H1 (cell line): ENCODE measurements around the gene NFIA. TPM values are rescaled to one million over a fixed set of nuclear protein-coding genes. Genes with fewer than 3 reads are reported as not detected.

Source experiments
- CTCF ChIA-PET: fragments of 300-600 bp; sonication (Branson Sonifier 250); formaldehyde crosslinking; loops from one replicate; lab custom pipeline; 2021; ENCODE audit not compliant: partially characterized antibody; lab: Charles Lee
- POLR2A ChIA-PET: fragments of 300-600 bp; sonication (Branson Sonifier 250); formaldehyde crosslinking; loops from one replicate; lab custom pipeline; 2021; ENCODE audit warnings: inconsistent platforms; ENCODE audit not compliant: partially characterized antibody; lab: Charles Lee
- DNase-seq, 2 experiments: peaks; one replicate each; pipeline versions ENCODE4 v3.0.0 to v3.0.0-alpha.2; 2010 to 2022; ENCODE audit warnings: low spot score in 2 of 2, low read depth in 1 of 2, mixed read lengths in 1 of 2
- FAIRE-seq: peaks from 2 replicates; lab custom pipeline; 2011; peaks lifted over from hg19 to GRCh38; lab: Jason Lieb, UNC
- H2AFZ ChIP-seq: 2 replicates; pipeline ENCODE4 v1.8.1; 2012; ENCODE audit warnings: low read length, inconsistent platforms
- H2AK5ac ChIP-seq: 2 replicates; pipeline ENCODE4 v1.6.1; 2013; ENCODE audit warnings: low read depth, low read length
- H2BK120ac ChIP-seq: replicated peaks from 2 replicates; pipeline ENCODE3; 2013; ENCODE audit warnings: low read depth, low read length, inconsistent platforms
- H2BK12ac ChIP-seq: 2 replicates; pipeline ENCODE4 v1.6.1; 2013; ENCODE audit warnings: low read depth, low read length
- H2BK15ac ChIP-seq: 2 replicates; pipeline ENCODE4 v1.6.1; 2013; ENCODE audit warnings: low read length
- H2BK20ac ChIP-seq: 2 replicates; pipeline ENCODE4 v1.6.1; 2013; ENCODE audit warnings: low read length
- H2BK5ac ChIP-seq: 2 replicates; pipeline ENCODE4 v1.6.1; 2013; ENCODE audit warnings: low read depth, low read length
- H3K14ac ChIP-seq: 2 replicates; pipeline ENCODE4 v1.6.1; 2013; ENCODE audit warnings: inconsistent platforms; ENCODE audit not compliant: insufficient read length
- H3K18ac ChIP-seq: 2 replicates; pipeline ENCODE4 v1.6.1; 2013; ENCODE audit warnings: low read length; ENCODE audit errors: extremely low read depth
- H3K23ac ChIP-seq: 2 replicates; pipeline ENCODE4 v1.6.1; 2013; ENCODE audit warnings: inconsistent platforms; ENCODE audit not compliant: insufficient read length
- H3K23me2 ChIP-seq: 2 replicates; pipeline ENCODE4 v1.6.1; 2013; ENCODE audit warnings: low read depth, low read length
- H3K27ac ChIP-seq: 2 replicates; pipeline ENCODE4 v1.6.1; 2011; ENCODE audit warnings: low read depth, low read length, inconsistent platforms
- H3K27me3 ChIP-seq, 4 experiments: replicated peaks in 1 of 4; 1 replicate in 1 of 4; 2 replicates in 3 of 4; pipeline versions ENCODE4 v1.6.1 to v1.8.1; 2011 to 2013; ENCODE audit warnings: low read length in 3 of 4, mild to moderate bottlenecking in 3 of 4, inconsistent platforms in 2 of 4, mixed read lengths in 2 of 4, moderate library complexity in 1 of 4; ENCODE audit not compliant: control insufficient read depth in 3 of 4, insufficient read depth in 3 of 4; ENCODE audit errors: extremely low read depth in 1 of 4
- H3K36me3 ChIP-seq, 4 experiments: 2 replicates each; pipeline versions ENCODE4 v1.6.1 to v1.8.1; 2011 to 2013; ENCODE audit warnings: mild to moderate bottlenecking in 4 of 4, low read length in 3 of 4, moderate library complexity in 2 of 4, control low read depth in 1 of 4, inconsistent platforms in 1 of 4; ENCODE audit not compliant: insufficient read depth in 4 of 4, control insufficient read depth in 2 of 4
- H3K4ac ChIP-seq: replicated peaks from 2 replicates; pipeline ENCODE3; 2013; ENCODE audit warnings: low read length, low read depth, mixed read lengths, inconsistent platforms; ENCODE audit not compliant: insufficient read length
- H3K4me1 ChIP-seq, 4 experiments: replicated peaks in 1 of 4; 1 replicate in 1 of 4; 2 replicates in 3 of 4; pipeline versions ENCODE4 v1.6.1 to v1.8.1; 2011 to 2013; ENCODE audit warnings: low read length in 3 of 4, inconsistent platforms in 2 of 4, mixed read lengths in 1 of 4; ENCODE audit not compliant: insufficient read depth in 4 of 4, control insufficient read depth in 3 of 4
- H3K4me2 ChIP-seq, 2 experiments: 2 replicates each; pipeline versions ENCODE4 v1.6.1 to v1.8.1; 2011 to 2013; ENCODE audit warnings: low read depth in 2 of 2, low read length in 2 of 2, control low read depth in 1 of 2, inconsistent platforms in 1 of 2, mild to moderate bottlenecking in 1 of 2; ENCODE audit not compliant: insufficient read depth in 1 of 2
- H3K4me3 ChIP-seq, 4 experiments: fragments of 200-600, 300-600 bp in 1 of 4; sonication (generic), shearing (Covaris generic), sonication (Bioruptor Twin) in 1 of 4; 2 replicates each; pipeline versions ENCODE4 v1.5.1 to v1.8.1; 2011 to 2016; ENCODE audit warnings: low read length in 4 of 4, low read depth in 3 of 4, control low read depth in 2 of 4, inconsistent platforms in 2 of 4, mild to moderate bottlenecking in 2 of 4, mixed read lengths in 1 of 4, moderate library complexity in 1 of 4; ENCODE audit not compliant: insufficient read depth in 2 of 4; ENCODE audit errors: extremely low read depth in 1 of 4
- H3K56ac ChIP-seq: replicated peaks from 2 replicates; pipeline ENCODE3; 2013; ENCODE audit warnings: low read depth, mild to moderate bottlenecking, mixed read lengths, low read length, inconsistent platforms; ENCODE audit not compliant: insufficient read length
- H3K79me1 ChIP-seq: 2 replicates; pipeline ENCODE4 v1.6.1; 2013; ENCODE audit warnings: low read depth, low read length, control low read depth
- H3K79me2 ChIP-seq, 2 experiments: 2 replicates each; pipeline versions ENCODE4 v1.6.1 to v1.8.1; 2012 to 2013; ENCODE audit warnings: low read length in 2 of 2, mild to moderate bottlenecking in 2 of 2, inconsistent platforms in 1 of 2; ENCODE audit not compliant: insufficient read depth in 2 of 2, control insufficient read depth in 1 of 2
- H3K9ac ChIP-seq, 4 experiments: replicated peaks in 1 of 4; 1 replicate in 1 of 4; 2 replicates in 3 of 4; pipeline versions ENCODE4 v1.6.1 to v1.8.1; 2011 to 2013; ENCODE audit warnings: low read depth in 3 of 4, low read length in 3 of 4, control low read depth in 2 of 4, mild to moderate bottlenecking in 2 of 4, moderate library complexity in 2 of 4, inconsistent platforms in 1 of 4; ENCODE audit errors: extremely low read depth in 1 of 4
- H3K9me3 ChIP-seq, 2 experiments: 2 replicates each; pipeline versions ENCODE4 v1.6.1 to v1.8.1; 2012 to 2013; ENCODE audit warnings: mild to moderate bottlenecking in 2 of 2, moderate library complexity in 2 of 2, control low read depth in 1 of 2, inconsistent platforms in 1 of 2, low read depth in 1 of 2, low read length in 1 of 2, mixed read lengths in 1 of 2; ENCODE audit not compliant: insufficient read depth in 2 of 2
- H4K20me1 ChIP-seq, 2 experiments: replicated peaks in 1 of 2; 2 replicates each; pipeline versions ENCODE3 to v1.8.1; 2011 to 2013; ENCODE audit warnings: inconsistent platforms in 2 of 2, low read length in 2 of 2, mild to moderate bottlenecking in 1 of 2; ENCODE audit not compliant: insufficient read depth in 2 of 2, control insufficient read depth in 1 of 2
- H4K5ac ChIP-seq: 2 replicates; pipeline ENCODE4 v1.6.1; 2013; ENCODE audit warnings: low read length, low read depth, mixed read lengths, inconsistent platforms; ENCODE audit not compliant: insufficient read length
- H4K8ac ChIP-seq: 2 replicates; pipeline ENCODE4 v1.8.0; 2013; ENCODE audit warnings: mild to moderate bottlenecking, moderate library complexity, low read length, inconsistent platforms; ENCODE audit not compliant: insufficient read depth; ENCODE audit errors: extremely low read depth
- H4K91ac ChIP-seq: replicated peaks from 2 replicates; pipeline ENCODE3; 2013; ENCODE audit warnings: low read length, mixed read lengths, inconsistent platforms; ENCODE audit not compliant: insufficient read length
- BCL11A ChIP-seq, 2 experiments: IDR thresholded peaks; one replicate each; pipeline ENCODE4 v1.6.1; 2011; ENCODE audit warnings: low read depth in 2 of 2, low read length in 2 of 2, mild to moderate bottlenecking in 2 of 2
- CTBP2 ChIP-seq: IDR thresholded peaks from 2 replicates; pipeline ENCODE4 v1.7.0; 2011; ENCODE audit warnings: borderline replicate concordance, mild to moderate bottlenecking, moderate library complexity, mixed read lengths, low read length; ENCODE audit not compliant: insufficient read depth, insufficient read length
- POLR2A ChIP-seq, 2 experiments: IDR thresholded peaks; 1 replicate in 1 of 2; 2 replicates in 1 of 2; pipeline ENCODE4 v1.6.1; 2011; ENCODE audit warnings: low read depth in 2 of 2, low read length in 2 of 2, mild to moderate bottlenecking in 2 of 2; ENCODE audit errors: control extremely low read depth in 1 of 2
- RXRA ChIP-seq: IDR thresholded peaks from 2 replicates; pipeline ENCODE4 v1.6.1; 2011; ENCODE audit warnings: low read depth, mild to moderate bottlenecking, low read length, moderate library complexity; ENCODE audit not compliant: insufficient read depth
- SIX5 ChIP-seq: IDR thresholded peaks from 2 replicates; pipeline ENCODE4 v1.6.1; 2011; ENCODE audit warnings: mild to moderate bottlenecking, low read depth, low read length
- SP4 ChIP-seq: IDR thresholded peaks from 2 replicates; pipeline ENCODE4 v1.6.1; 2012; ENCODE audit warnings: low read length, inconsistent platforms
- TEAD4 ChIP-seq: IDR thresholded peaks from 2 replicates; pipeline ENCODE4 v1.6.1; 2012; ENCODE audit warnings: low read depth, low read length, inconsistent platforms, mixed read lengths
- WGBS, 2 experiments: shearing (Covaris generic) in 1 of 2; methylation state at CpG; one replicate each; pipeline versions ENCODE4 v1.1.6 to v1.1.7; 2013 to 2015; ENCODE audit warnings: low lambda C conversion rate in 2 of 2, mixed read lengths in 2 of 2, inconsistent platforms in 1 of 2, low coverage in 1 of 2, missing lambda C conversion rate in 1 of 2; ENCODE audit not compliant: insufficient replicate concordance in 2 of 2, insufficient coverage in 1 of 2, insufficient read length in 1 of 2; ENCODE audit errors: extremely low coverage in 1 of 2, missing lambda C conversion rate in 1 of 2; 5-methylcytosine and 5-hydroxymethylcytosine counted together
- polyA plus RNA-seq, 7 experiments: library from polyadenylated mRNA; depleted of rRNA in 3 of 7; stranded (reverse) in 5 of 7; unstranded in 2 of 7; fragments of >200 nt in 5 of 7; fragments of 200-250 nt in 2 of 7; gene quantifications; 1 replicate in 5 of 7; 2 replicates in 1 of 7; 4 replicates in 1 of 7; pipeline versions ENCODE4 v1.2.1 to v1.2.3, GENCODE V29; 2011 to 2013; ENCODE audit warnings: missing spikeins in 2 of 7, mixed read lengths in 2 of 7
- total RNA-seq: library from RNA; stranded (reverse); fragmentation: NEBNext Ultra II Directional; extraction: Animal tissue kit (Norgen Biotek cat#: 25700); gene quantifications from 2 replicates; pipeline ENCODE4 v1.2.1, GENCODE V29; 2021

Gene NFIA
- total and polyA plus RNA-seq, 2 of the 8 experiments (the other 6 are each of a cell fraction or from before 2014, with no cell fraction given), result 1.8 to 2.3 TPM

DNA sequence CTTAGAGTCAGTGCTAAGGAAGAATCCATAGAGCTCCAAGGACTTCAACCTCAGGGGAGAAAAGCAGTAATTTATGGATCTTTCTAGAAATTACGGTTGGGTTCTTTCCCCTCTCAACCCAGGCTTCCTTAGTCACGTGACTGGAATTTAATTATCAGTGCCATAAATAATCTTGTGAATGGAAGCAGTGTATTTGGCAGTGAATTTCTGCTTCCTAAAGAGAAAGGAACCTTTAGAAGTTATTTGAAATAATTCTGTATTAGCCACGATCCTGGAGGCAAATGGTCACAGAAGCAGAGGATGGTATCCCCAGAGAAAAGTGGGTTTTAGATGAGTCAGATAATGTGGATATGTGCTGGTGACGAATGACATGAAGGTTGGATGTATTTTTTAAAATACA, 89.6 kb downstream of the NFIA start:
- no peak overlapping the region for H2BK15ac ChIP-seq
- H3K4me3 ChIP-seq, result no peak overlapping the region
- no peak overlapping the region for H3K18ac ChIP-seq
- H3K9ac ChIP-seq, result no peak overlapping the region
- no peak overlapping the region for H2AFZ ChIP-seq
- WGBS, 2 experiments, result 96% methylated on average over 4 of the region's 4 CpGs; no CpG with 5 or more reads in 1 of the 2 experiments
- no peak overlapping the region for H3K27ac ChIP-seq
- H2AK5ac ChIP-seq, result no peak overlapping the region
- no peak overlapping the region for H4K91ac ChIP-seq
- H4K8ac ChIP-seq, result no peak overlapping the region
- no peaks in the 10 kb centered on the region for H4K20me1 ChIP-seq
- H3K27me3 ChIP-seq, result no peaks in the 10 kb centered on the region
- no peak overlapping the region for H2BK5ac ChIP-seq
- H3K14ac ChIP-seq, result no peak overlapping the region
- no peaks in the 10 kb centered on the region for H3K79me1 ChIP-seq
- no peak overlapping the region for H4K5ac ChIP-seq
- H3K23me2 ChIP-seq, result no peaks in the 10 kb centered on the region
- no peak overlapping the region for H3K23ac ChIP-seq
- H3K4ac ChIP-seq, result no peak overlapping the region
- ChIA-PET CTCF (interaction anchor here (0.6 kb wide), 1 partner anchor 248 kb away, joined by 3 read pairs; no protein-coding TSS in a partner anchor), POLR2A (no interaction called here)
- H3K36me3 ChIP-seq, result no peaks in the 10 kb centered on the region
- no peaks in the 10 kb centered on the region for H3K79me2 ChIP-seq
- H2BK120ac ChIP-seq, result no peak overlapping the region
- H3K56ac ChIP-seq, result no peak overlapping the region
- no peak for FAIRE-seq
- no peak overlapping the region for H3K4me2 ChIP-seq
- no peak overlapping the region for H2BK12ac ChIP-seq
- no peaks in the 10 kb centered on the region for H3K9me3 ChIP-seq
- TF ChIP-seq CTBP2 (no peak), SP4 (no peak), SIX5 (no peak), TEAD4 (no peak), BCL11A (IDR thresholded peaks at IDR 0.05; ENCODE audit: low read depth in 2 of 2, low read length in 2 of 2) (no peak), RXRA (no peak), POLR2A (IDR thresholded peaks at IDR 0.05; ENCODE audit: control extremely low read depth in 1 of 2, low read depth in 2 of 2, low read length in 2 of 2) (no peak)
- TF ChIP-seq, all 59 proteins: peak for 0
- no peak for DNase-seq
- Histone ChIP-seq H3K4me1 (peaks cover 0 to 5% (median 2%) of the 10 kb centered on the region in 4 experiments; a peak in 2 of 7 replicates), H2BK20ac (no peak overlapping the region)
